ENCODE measurements around the gene EXOC6B. TPM values are rescaled to one million over a fixed set of nuclear protein-coding genes. Genes with fewer than 3 reads are reported as not detected.

The EXOC6B gene
- total and polyA plus RNA-seq, 7 donors = 4.4 to 26.8 (median 14.1) TPM

- Histone ChIP-seq H3K4me3 (no peak overlapping the region), H3K36me3 (ENCODE audit: insufficient read depth in 1 of 2, low read depth in 1 of 2) (no peaks in the 10 kb centered on the region), H3K4me1 (peaks cover 6% of the 10 kb centered on the region), H3K27me3 (ENCODE audit: insufficient read depth in 3 of 3, low read length in 2 of 3) (no peaks in the 10 kb centered on the region), H3K27ac (no peak overlapping the region), H3K9me3 (no peaks in the 10 kb centered on the region)
- ATAC-seq (peak; percentile 95 to 99 (median 99)), DNase-seq (peak; percentile 60 to 78)
- WGBS, 3 donors = 57 to 75% (median 66%) methylated on average over 5 of the region's 5 CpGs
- intact Hi-C loops (cut with DNase I) = no loop called here
- peak; percentile 54 for TF ChIP-seq CTCF (IDR thresholded peaks at IDR 0.05)
Measured at GRCh38 chr2:72367530-72368225, 458.2 kb downstream of the EXOC6B start.

GRCh38 chr2:72363406-72363805, 462.4 kb downstream of the EXOC6B start:
- DNase-seq (no peak), ATAC-seq (no peak)
- no peak for TF ChIP-seq CTCF (IDR thresholded peaks at IDR 0.05)
- intact Hi-C loops (cut with DNase I) = no loop called here
- peaks cover 6% of the 10 kb centered on the region for H3K4me1 ChIP-seq
- H3K9me3 ChIP-seq = no peaks in the 10 kb centered on the region
- H3K27ac ChIP-seq = no peak overlapping the region
- H3K36me3 ChIP-seq (ENCODE audit: insufficient read depth in 1 of 2, low read depth in 1 of 2) = no peaks in the 10 kb centered on the region
- H3K27me3 ChIP-seq (ENCODE audit: insufficient read depth in 3 of 3, low read length in 2 of 3) = no peaks in the 10 kb centered on the region
- no peak overlapping the region for H3K4me3 ChIP-seq

GRCh38 chr2:72362733-72363132, 463.1 kb downstream of the EXOC6B start:
- intact Hi-C loops (cut with DNase I) = no loop called here
- H3K27me3 ChIP-seq (ENCODE audit: insufficient read depth in 3 of 3, low read length in 2 of 3) = no peaks in the 10 kb centered on the region
- ATAC-seq = no peak

GRCh38 chr2:72361521-72361920, 464.3 kb downstream of the EXOC6B start:
- intact Hi-C loops (cut with DNase I) = no loop called here
- no peak for ATAC-seq

More at GRCh38 chr2:72362733-72363132, 463.1 kb downstream of the EXOC6B start:
- H3K4me1 ChIP-seq = peaks cover 6% of the 10 kb centered on the region
- no peaks in the 10 kb centered on the region for H3K9me3 ChIP-seq
- no peak overlapping the region for H3K4me3 ChIP-seq
- TF ChIP-seq CTCF (IDR thresholded peaks at IDR 0.05) = no peak
- no peak for DNase-seq
- H3K27ac ChIP-seq = no peak overlapping the region
- H3K36me3 ChIP-seq (ENCODE audit: insufficient read depth in 1 of 2, low read depth in 1 of 2) = no peaks in the 10 kb centered on the region

More at GRCh38 chr2:72361521-72361920, 464.3 kb downstream of the EXOC6B start:
- 68 to 82% (median 69%) methylated on average over 2 of the region's 2 CpGs for WGBS, 3 donors
- Histone ChIP-seq H3K27ac (no peak overlapping the region), H3K27me3 (ENCODE audit: insufficient read depth in 3 of 3, low read length in 2 of 3) (no peaks in the 10 kb centered on the region), H3K9me3 (no peaks in the 10 kb centered on the region), H3K4me3 (no peak overlapping the region), H3K4me1 (no peaks in the 10 kb centered on the region), H3K36me3 (ENCODE audit: insufficient read depth in 1 of 2, low read depth in 1 of 2) (no peaks in the 10 kb centered on the region)
- no peak for TF ChIP-seq CTCF (IDR thresholded peaks at IDR 0.05)
- no peak for DNase-seq
